K562 (cell line): ENCODE data around the gene EXOC2. TPM values are rescaled to one million over a fixed set of nuclear protein-coding genes. Genes with fewer than 3 reads are reported as not detected.
A peak's percentile ranks its signal among the peaks of the same experiment; 100 is the strongest.

Source experiments
- ETS2 ChIP-seq: IDR thresholded peaks from 2 replicates; pipeline ENCODE4 v1.6.1; 2016; ENCODE audit warnings: borderline replicate concordance, missing genetic modification characterization, mild to moderate bottlenecking, moderate library complexity, missing compliant biosample characterization; ENCODE audit not compliant: poor library complexity, severe bottlenecking
- ID3 ChIP-seq, 2 experiments: fragments of 250-450 bp in 1 of 2; fragments of 450-650 bp in 1 of 2; sonication (Bioruptor Pico) in 1 of 2; IDR thresholded peaks; 2 replicates each; pipeline versions ENCODE4 v1.6.1 to v1.8.0; 2016 to 2021; ENCODE audit warnings: mild to moderate bottlenecking in 2 of 2, moderate library complexity in 2 of 2, missing compliant biosample characterization in 1 of 2, missing genetic modification characterization in 1 of 2
- KDM5B ChIP-seq: fragments of 200-600 bp; sonication (generic); IDR thresholded peaks from 2 replicates; pipeline ENCODE4 v1.6.1; 2012; ENCODE audit warnings: low read depth, mild to moderate bottlenecking, moderate library complexity, low read length, control low read depth, inconsistent platforms; ENCODE audit not compliant: insufficient replicate concordance
- SNRNP70 ChIP-seq: fragments of 200-400 bp; formaldehyde crosslinking; optimal IDR thresholded peaks from 2 replicates; pipeline ENCODE3; 2017; ENCODE audit warnings: low read depth, low read length
- ZC3H11A ChIP-seq: IDR thresholded peaks from 2 replicates; pipeline ENCODE4 v1.6.1; 2012; ENCODE audit warnings: low read depth, low read length, improper control_type of control experiment
- ZMIZ1 ChIP-seq, 2 experiments: fragments of 150-350 bp in 1 of 2; IDR thresholded peaks; 2 replicates each; pipeline ENCODE4 v1.6.1; 2012 to 2016; ENCODE audit warnings: low read depth in 2 of 2, low read length in 2 of 2, mild to moderate bottlenecking in 1 of 2, moderate library complexity in 1 of 2
- ZNF12 ChIP-seq: sonication (generic); formaldehyde crosslinking; IDR thresholded peaks from 2 replicates; pipeline ENCODE4 v1.4.0; 2020; ENCODE audit warnings: mild to moderate bottlenecking, missing genetic modification reagents
- ZNF175 ChIP-seq: fragments of 200-800 bp; sonication (Bioruptor generic); IDR thresholded peaks from 2 replicates; pipeline ENCODE4 v1.6.1; 2016; ENCODE audit warnings: low read depth, mild to moderate bottlenecking, missing genetic modification characterization, missing compliant biosample characterization
- polyA plus RNA-seq, 8 experiments: library from polyadenylated mRNA; depleted of rRNA in 4 of 8; stranded (reverse) in 5 of 8; unstranded in 3 of 8; fragments of >200 nt; fragmentation: Nextera tagmentation in 2 of 8; fragmentation: Illumina TruSeq in 1 of 8; extraction: Ambion mirVana in 2 of 8; extraction: Trizol in 1 of 8; gene quantifications; 2 replicates each; pipeline versions ENCODE4 v1.2.1 to v1.2.3, GENCODE V29; 2011 to 2014; ENCODE audit warnings: inconsistent platforms in 1 of 8, missing spikeins in 1 of 8
- total RNA-seq, 7 experiments: library from RNA; depleted of rRNA in 6 of 7; stranded (reverse); fragments of >200 nt in 6 of 7; fragmentation: Illumina TruSeq in 2 of 7; extraction: Trizol in 2 of 7; gene quantifications; 2 replicates each; pipeline versions ENCODE4 v1.2.1 to v1.2.3, GENCODE V29; 2011 to 2021; ENCODE audit warnings: low replicate concordance in 1 of 7
- TF ChIP-seq, protein P1 (sequence below), 2 experiments: fragments of 450-650 bp; conservative IDR thresholded peaks; 2 replicates each; pipeline ENCODE4 v1.6.1; 2017; ENCODE audit warnings: mild to moderate bottlenecking in 2 of 2, moderate library complexity in 2 of 2
- TF ChIP-seq, protein P2 (sequence below): fragments of 250-450 bp; sonication (Bioruptor Pico); IDR thresholded peaks from 2 replicates; pipeline ENCODE4 v1.4.0; 2020; ENCODE audit warnings: borderline replicate concordance
- TF ChIP-seq, protein P3 (sequence below): sonication (generic); formaldehyde crosslinking; IDR thresholded peaks from 2 replicates; pipeline ENCODE4 v1.8.0; 2023; ENCODE audit warnings: missing genetic modification reagents, mild to moderate bottlenecking, borderline replicate concordance

EXOC2 gene
- total and polyA plus RNA-seq, 9 of the 15 experiments (the other 6 are each of a cell fraction or from before 2014, with no cell fraction given) = 12.2 to 30.2 (median 24.2) TPM

- TF ChIP-seq ZMIZ1 (IDR thresholded peaks at IDR 0.05; ENCODE audit: low read depth in 2 of 2, low read length in 2 of 2) (peak; percentile 21 to 98; a peak in 2 of 4 replicates), ZNF12 (CRISPR knock-in tag) (no peak), ETS2 (tag) (peak; percentile 78), ZNF175 (CRISPR knock-in tag) (no peak), SNRNP70 (no peak), ID3 (CRISPR knock-in tag; IDR thresholded peaks at IDR 0.05) (no peak), ID3 (tag; IDR thresholded peaks at IDR 0.05) (0 out of 2 replicates have a peak, but pooled peaks have one; percentile 60), ZC3H11A (0 out of 2 replicates have a peak, but pooled peaks have one; percentile 75), KDM5B (peak; percentile 83)
- TF ChIP-seq, protein P1, sequence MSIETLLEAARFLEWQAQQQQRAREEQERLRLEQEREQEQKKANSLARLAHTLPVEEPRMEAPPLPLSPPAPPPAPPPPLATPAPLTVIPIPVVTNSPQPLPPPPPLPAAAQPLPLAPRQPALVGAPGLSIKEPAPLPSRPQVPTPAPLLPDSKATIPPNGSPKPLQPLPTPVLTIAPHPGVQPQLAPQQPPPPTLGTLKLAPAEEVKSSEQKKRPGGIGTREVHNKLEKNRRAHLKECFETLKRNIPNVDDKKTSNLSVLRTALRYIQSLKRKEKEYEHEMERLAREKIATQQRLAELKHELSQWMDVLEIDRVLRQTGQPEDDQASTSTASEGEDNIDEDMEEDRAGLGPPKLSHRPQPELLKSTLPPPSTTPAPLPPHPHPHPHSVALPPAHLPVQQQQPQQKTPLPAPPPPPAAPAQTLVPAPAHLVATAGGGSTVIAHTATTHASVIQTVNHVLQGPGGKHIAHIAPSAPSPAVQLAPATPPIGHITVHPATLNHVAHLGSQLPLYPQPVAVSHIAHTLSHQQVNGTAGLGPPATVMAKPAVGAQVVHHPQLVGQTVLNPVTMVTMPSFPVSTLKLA (conservative IDR thresholded peaks at IDR 0.05) = peak; percentile 81 to 92
- TF ChIP-seq, protein P2, sequence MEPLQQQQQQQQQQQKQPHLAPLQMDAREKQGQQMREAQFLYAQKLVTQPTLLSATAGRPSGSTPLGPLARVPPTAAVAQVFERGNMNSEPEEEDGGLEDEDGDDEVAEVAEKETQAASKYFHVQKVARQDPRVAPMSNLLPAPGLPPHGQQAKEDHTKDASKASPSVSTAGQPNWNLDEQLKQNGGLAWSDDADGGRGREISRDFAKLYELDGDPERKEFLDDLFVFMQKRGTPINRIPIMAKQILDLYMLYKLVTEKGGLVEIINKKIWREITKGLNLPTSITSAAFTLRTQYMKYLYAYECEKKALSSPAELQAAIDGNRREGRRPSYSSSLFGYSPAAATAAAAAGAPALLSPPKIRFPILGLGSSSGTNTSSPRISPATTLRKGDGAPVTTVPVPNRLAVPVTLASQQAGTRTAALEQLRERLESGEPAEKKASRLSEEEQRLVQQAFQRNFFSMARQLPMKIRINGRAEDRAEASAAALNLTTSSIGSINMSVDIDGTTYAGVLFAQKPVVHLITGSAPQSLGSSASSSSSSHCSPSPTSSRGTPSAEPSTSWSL (CRISPR knock-in tag) = no peak
- TF ChIP-seq, protein P3, sequence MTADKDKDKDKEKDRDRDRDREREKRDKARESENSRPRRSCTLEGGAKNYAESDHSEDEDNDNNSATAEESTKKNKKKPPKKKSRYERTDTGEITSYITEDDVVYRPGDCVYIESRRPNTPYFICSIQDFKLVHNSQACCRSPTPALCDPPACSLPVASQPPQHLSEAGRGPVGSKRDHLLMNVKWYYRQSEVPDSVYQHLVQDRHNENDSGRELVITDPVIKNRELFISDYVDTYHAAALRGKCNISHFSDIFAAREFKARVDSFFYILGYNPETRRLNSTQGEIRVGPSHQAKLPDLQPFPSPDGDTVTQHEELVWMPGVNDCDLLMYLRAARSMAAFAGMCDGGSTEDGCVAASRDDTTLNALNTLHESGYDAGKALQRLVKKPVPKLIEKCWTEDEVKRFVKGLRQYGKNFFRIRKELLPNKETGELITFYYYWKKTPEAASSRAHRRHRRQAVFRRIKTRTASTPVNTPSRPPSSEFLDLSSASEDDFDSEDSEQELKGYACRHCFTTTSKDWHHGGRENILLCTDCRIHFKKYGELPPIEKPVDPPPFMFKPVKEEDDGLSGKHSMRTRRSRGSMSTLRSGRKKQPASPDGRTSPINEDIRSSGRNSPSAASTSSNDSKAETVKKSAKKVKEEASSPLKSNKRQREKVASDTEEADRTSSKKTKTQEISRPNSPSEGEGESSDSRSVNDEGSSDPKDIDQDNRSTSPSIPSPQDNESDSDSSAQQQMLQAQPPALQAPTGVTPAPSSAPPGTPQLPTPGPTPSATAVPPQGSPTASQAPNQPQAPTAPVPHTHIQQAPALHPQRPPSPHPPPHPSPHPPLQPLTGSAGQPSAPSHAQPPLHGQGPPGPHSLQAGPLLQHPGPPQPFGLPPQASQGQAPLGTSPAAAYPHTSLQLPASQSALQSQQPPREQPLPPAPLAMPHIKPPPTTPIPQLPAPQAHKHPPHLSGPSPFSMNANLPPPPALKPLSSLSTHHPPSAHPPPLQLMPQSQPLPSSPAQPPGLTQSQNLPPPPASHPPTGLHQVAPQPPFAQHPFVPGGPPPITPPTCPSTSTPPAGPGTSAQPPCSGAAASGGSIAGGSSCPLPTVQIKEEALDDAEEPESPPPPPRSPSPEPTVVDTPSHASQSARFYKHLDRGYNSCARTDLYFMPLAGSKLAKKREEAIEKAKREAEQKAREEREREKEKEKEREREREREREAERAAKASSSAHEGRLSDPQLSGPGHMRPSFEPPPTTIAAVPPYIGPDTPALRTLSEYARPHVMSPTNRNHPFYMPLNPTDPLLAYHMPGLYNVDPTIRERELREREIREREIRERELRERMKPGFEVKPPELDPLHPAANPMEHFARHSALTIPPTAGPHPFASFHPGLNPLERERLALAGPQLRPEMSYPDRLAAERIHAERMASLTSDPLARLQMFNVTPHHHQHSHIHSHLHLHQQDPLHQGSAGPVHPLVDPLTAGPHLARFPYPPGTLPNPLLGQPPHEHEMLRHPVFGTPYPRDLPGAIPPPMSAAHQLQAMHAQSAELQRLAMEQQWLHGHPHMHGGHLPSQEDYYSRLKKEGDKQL (CRISPR knock-in tag) = no peak
Observed at GRCh38 chr6:692858-693722, at the start of gene EXOC2 (continued).
